Omental fat pad (tissue), 4 donors: ENCODE data around the gene STYX. TPM values are rescaled to one million over a fixed set of nuclear protein-coding genes. Genes with fewer than 3 reads are reported as not detected.

Source experiments
- ATAC-seq: fragments of 150-250 bp; one replicate; pipeline ENCODE4 v1.9.1; 2016; ENCODE audit warnings: mild to moderate bottlenecking, moderate library complexity; ENCODE audit not compliant: low FRiP score
- DNase-seq: peaks from one replicate; pipeline ENCODE4 v3.0.0-alpha.2; 2019; ENCODE audit warnings: low spot score
- CTCF ChIP-seq, 3 donors: fragments of 450-650 bp; IDR thresholded peaks; one replicate each; pipeline ENCODE4 v1.5.1; 2016 to 2017; ENCODE audit warnings: antibody characterized with exemption in 3 of 3, mild to moderate bottlenecking in 3 of 3, moderate library complexity in 2 of 3
- total RNA-seq, 4 donors: library from RNA; depleted of rRNA; stranded (reverse); fragments of >200 nt; gene quantifications; one replicate each; pipeline ENCODE4 v1.1.0, GENCODE V29; 2016

STYX gene
- total RNA-seq, 4 donors from 2014 or later: 12.5 to 18.6 (median 13.4) TPM

- ATAC-seq (no peak), DNase-seq (no peak)
- TF ChIP-seq CTCF (IDR thresholded peaks at IDR 0.05): no peak
Observed at GRCh38 chr14:52703664-52704063, 26.3 kb upstream of the STYX start.

GRCh38 chr14:52706286-52706685 is 23.7 kb upstream of the STYX start:
- DNase-seq: no peak
- TF ChIP-seq CTCF (IDR thresholded peaks at IDR 0.05): no peak
- ATAC-seq: no peak

- DNase-seq: peak; percentile 85
- ATAC-seq: peak; percentile 96
- no peak for TF ChIP-seq CTCF (IDR thresholded peaks at IDR 0.05)
Observed at GRCh38 chr14:52706724-52707706, 23.0 kb upstream of the STYX start, which contains the start of gene PSMC6. PSMC6 (plus strand) TSS chr14:52707200; CDS start chr14:52707220, 20 bp downstream.

GRCh38 chr14:52711666-52712065 is 18.3 kb upstream of the STYX start:
- TF ChIP-seq CTCF (IDR thresholded peaks at IDR 0.05): no peak
- ATAC-seq: no peak
- DNase-seq: no peak

- ATAC-seq (no peak), DNase-seq (no peak)
- TF ChIP-seq CTCF (IDR thresholded peaks at IDR 0.05): no peak
Observed at GRCh38 chr14:52716155-52716554, 13.8 kb upstream of the STYX start.

GRCh38 chr14:52723514-52724359 is 6.2 kb upstream of the STYX start:
- TF ChIP-seq CTCF (IDR thresholded peaks at IDR 0.05): no peak
- no peak for ATAC-seq
- no peak for DNase-seq
